SU-DHL-6 (cell line): Measurements from ENCODE around the gene TFF2.
A peak's percentile ranks its signal among the peaks of the same experiment; 100 is the strongest.

Experiments used
- H2AFZ ChIP-seq: fragments of 200-600 bp; sonication (generic); 2 replicates; pipeline ENCODE4 v1.6.1; 2014; ENCODE audit warnings: low read depth, mild to moderate bottlenecking, moderate library complexity, mixed read lengths, antibody characterized with exemption, low read length; ENCODE audit not compliant: severe bottlenecking
- H3F3A ChIP-seq: fragments of 200-600 bp; shearing (Covaris generic); 2 replicates; pipeline ENCODE4 v1.6.0; 2016; ENCODE audit warnings: antibody characterized with exemption, mild to moderate bottlenecking; ENCODE audit not compliant: insufficient read depth
- H3K27ac ChIP-seq: fragments of 200-600 bp; sonication (generic); 2 replicates; pipeline ENCODE4 v1.5.1; 2016; ENCODE audit warnings: low read depth, mild to moderate bottlenecking, low read length, moderate library complexity, mixed read lengths
- H3K27me3 ChIP-seq: fragments of 200-600 bp; sonication (generic), shearing (Covaris generic); 2 replicates; pipeline ENCODE4 v1.6.0; 2014; ENCODE audit warnings: mild to moderate bottlenecking, low read length
- H3K36me3 ChIP-seq: fragments of 200-600 bp; sonication (generic); 2 replicates; pipeline ENCODE4 v1.6.1; 2014; ENCODE audit warnings: mild to moderate bottlenecking, low read length, mixed read lengths
- H3K4me2 ChIP-seq: fragments of 300-600, 200-600 bp; shearing (Covaris generic), sonication (generic); 2 replicates; pipeline ENCODE4 v1.6.0; 2014; ENCODE audit warnings: low read length, low read depth, mild to moderate bottlenecking; ENCODE audit not compliant: poor library complexity, severe bottlenecking
- H3K4me3 ChIP-seq: fragments of 200-600 bp; sonication (generic); 2 replicates; pipeline ENCODE4 v1.5.1; 2014; ENCODE audit warnings: antibody characterized with exemption, low read length, mild to moderate bottlenecking, mixed read lengths; ENCODE audit not compliant: insufficient read depth, poor library complexity, severe bottlenecking
- H3K79me2 ChIP-seq: fragments of 200-600 bp; sonication (generic); 2 replicates; pipeline ENCODE4 v1.6.1; 2014; ENCODE audit warnings: mild to moderate bottlenecking, low read length, moderate library complexity; ENCODE audit not compliant: insufficient read depth
- H3K9ac ChIP-seq: fragments of 200-600 bp; sonication (generic); 2 replicates; pipeline ENCODE4 v1.7.0; 2014; ENCODE audit warnings: mild to moderate bottlenecking, low read length
- H3K9me2 ChIP-seq: fragments of 200-600 bp; sonication (generic); replicated peaks from 2 replicates; pipeline ENCODE4 v1.6.1; 2014; ENCODE audit warnings: low read length; ENCODE audit not compliant: insufficient read depth
- H3K9me3 ChIP-seq: fragments of 200-600 bp; sonication (generic); 2 replicates; pipeline ENCODE4 v1.6.1; 2014; ENCODE audit warnings: low read length, mixed read lengths; ENCODE audit not compliant: insufficient read depth
- H4K20me1 ChIP-seq: fragments of 200-600 bp; sonication (generic); 2 replicates; pipeline ENCODE4 v1.6.1; 2014; ENCODE audit warnings: low read depth, mild to moderate bottlenecking, antibody characterized with exemption, low read length, moderate library complexity, mixed read lengths
- CTCF ChIP-seq: fragments of 200-600 bp; sonication (generic); IDR thresholded peaks from one replicate; pipeline ENCODE4 v1.5.1; 2017; ENCODE audit warnings: antibody characterized with exemption, mild to moderate bottlenecking, low read length, moderate library complexity; ENCODE audit not compliant: insufficient read depth, poor library complexity, severe bottlenecking
- EZH2phosphoT487 ChIP-seq: fragments of 200-600 bp; sonication (generic), shearing (Covaris generic); conservative IDR thresholded peaks from 2 replicates; pipeline ENCODE4 v1.6.1; 2018; ENCODE audit warnings: mild to moderate bottlenecking, antibody characterized with exemption, low read length, moderate library complexity, mixed read lengths

TFF2 gene

GRCh38 chr21:42381347-42381984, 30.7 kb upstream of the TFF2 start:
- Histone ChIP-seq H3K9ac (no peak overlapping the region), H3K4me3 (no peak overlapping the region), H3K4me2 (no peak overlapping the region), H3K79me2 (no peaks in the 10 kb centered on the region), H2AFZ (no peak overlapping the region), H3K9me2 (no peaks in the 10 kb centered on the region), H3K27ac (no peak overlapping the region), H4K20me1 (no peaks in the 10 kb centered on the region), H3F3A (no peaks in the 10 kb centered on the region), H3K27me3 (no peaks in the 10 kb centered on the region), H3K9me3 (no peaks in the 10 kb centered on the region), H3K36me3 (no peaks in the 10 kb centered on the region)
- TF ChIP-seq CTCF (peak; percentile 65), EZH2phosphoT487 (no peak)

- Histone ChIP-seq H3F3A (no peaks in the 10 kb centered on the region), H4K20me1 (no peaks in the 10 kb centered on the region), H3K9me2 (no peaks in the 10 kb centered on the region), H3K36me3 (no peaks in the 10 kb centered on the region), H3K9me3 (no peaks in the 10 kb centered on the region), H3K27me3 (no peaks in the 10 kb centered on the region), H3K9ac (no peak overlapping the region), H3K27ac (no peak overlapping the region), H3K4me2 (no peak overlapping the region), H2AFZ (no peak overlapping the region), H3K79me2 (no peaks in the 10 kb centered on the region), H3K4me3 (no peak overlapping the region)
- TF ChIP-seq EZH2phosphoT487: no peak
- no peak for TF ChIP-seq CTCF
Measured at GRCh38 chr21:42379426-42380215, 28.8 kb upstream of the TFF2 start.

GRCh38 chr21:42378418-42378817, 27.6 kb upstream of the TFF2 start:
- Histone ChIP-seq H3K27me3 (no peaks in the 10 kb centered on the region), H3K9ac (no peak overlapping the region), H2AFZ (no peak overlapping the region), H3K9me3 (no peaks in the 10 kb centered on the region), H3K4me3 (no peak overlapping the region), H3K27ac (no peak overlapping the region), H4K20me1 (no peaks in the 10 kb centered on the region), H3K4me2 (no peak overlapping the region), H3K79me2 (no peaks in the 10 kb centered on the region), H3K9me2 (no peaks in the 10 kb centered on the region), H3F3A (no peaks in the 10 kb centered on the region), H3K36me3 (no peaks in the 10 kb centered on the region)
- TF ChIP-seq EZH2phosphoT487 (no peak), CTCF (no peak)
